ENCODE results near the gene DOCK6. TPM values are rescaled to one million over a fixed set of nuclear protein-coding genes. Genes with fewer than 3 reads are reported as not detected.
"Not testable (repeated sequence)": the region's sequence is repeated elsewhere in the genome, so short reads cannot be mapped to it uniquely, and the experiment has no call there.

Gene DOCK6
- total and polyA plus RNA-seq, 2 donors (not counting 1 experiment from before 2014, with no cell fraction given), result 6.9 to 17.7 TPM

GRCh38 chr19:11180346-11180745 is 82.0 kb downstream of the DOCK6 start:
- H3K27ac ChIP-seq (ENCODE audit: insufficient read depth, low read length), result peak overlapping the region; percentile 18
- no peak for DNase-seq (ENCODE audit: low read depth in 2 of 2)

GRCh38 chr19:11179716-11180297 is 82.5 kb downstream of the DOCK6 start:
- TF ChIP-seq CTCF (conservative IDR thresholded peaks at IDR 0.05 in 1 of 2, IDR thresholded peaks at IDR 0.05 in 1 of 2; ENCODE audit: low read depth in 1 of 2, low read length in 2 of 2), result no peak
- TF ChIP-seq EZH2 (IDR thresholded peaks at IDR 0.05; ENCODE audit: low read length, missing control alignments), result no peak
- H3K9ac ChIP-seq (ENCODE audit: insufficient read depth, low read length), result no peak overlapping the region
- no peak for DNase-seq (ENCODE audit: low read depth in 2 of 2)
- H3K4me1 ChIP-seq (ENCODE audit: control insufficient read depth, extremely low read depth, insufficient read depth, low read length), result peaks cover 11% of the 10 kb centered on the region
- H3K36me3 ChIP-seq (ENCODE audit: control insufficient read depth, insufficient read depth, low read length), result peaks cover 30% of the 10 kb centered on the region
- H3K9me3 ChIP-seq (ENCODE audit: control insufficient read depth, insufficient read depth, low read depth, low read length), result no peaks in the 10 kb centered on the region
- H3K4me3 ChIP-seq (replicated peaks in 1 of 4; ENCODE audit: control extremely low read depth in 1 of 4, insufficient read depth in 1 of 4, low read depth in 3 of 4, low read length in 4 of 4), result peak overlapping the region in 1 of 4 experiments; percentile 10
- no peak overlapping the region for H2AFZ ChIP-seq (ENCODE audit: low read length)
- H3K4me2 ChIP-seq (ENCODE audit: extremely low read depth, insufficient read depth, low read length), result no peak overlapping the region
- no peaks in the 10 kb centered on the region for H4K20me1 ChIP-seq (ENCODE audit: control insufficient read depth, extremely low read depth, insufficient read depth, low read length)
- peak overlapping the region; percentile 47 for H3K27ac ChIP-seq (ENCODE audit: insufficient read depth, low read length)
- peaks cover 32% of the 10 kb centered on the region for H3K79me2 ChIP-seq (ENCODE audit: control insufficient read depth, insufficient read depth, low read length)
- no peaks in the 10 kb centered on the region for H3K27me3 ChIP-seq (ENCODE audit: control insufficient read depth, insufficient read depth, low read length)

More at GRCh38 chr19:11180346-11180745, 82.0 kb downstream of the DOCK6 start:
- H3K27me3 ChIP-seq (ENCODE audit: control insufficient read depth, insufficient read depth, low read length), result no peaks in the 10 kb centered on the region
- no peaks in the 10 kb centered on the region for H3K9me3 ChIP-seq (ENCODE audit: control insufficient read depth, insufficient read depth, low read depth, low read length)
- H3K79me2 ChIP-seq (ENCODE audit: control insufficient read depth, insufficient read depth, low read length), result peaks cover 32% of the 10 kb centered on the region
- H2AFZ ChIP-seq (ENCODE audit: low read length), result no peak overlapping the region
- H4K20me1 ChIP-seq (ENCODE audit: control insufficient read depth, extremely low read depth, insufficient read depth, low read length), result no peaks in the 10 kb centered on the region
- peaks cover 11% of the 10 kb centered on the region for H3K4me1 ChIP-seq (ENCODE audit: control insufficient read depth, extremely low read depth, insufficient read depth, low read length)
- no peak overlapping the region for H3K4me2 ChIP-seq (ENCODE audit: extremely low read depth, insufficient read depth, low read length)
- no peak for TF ChIP-seq EZH2 (IDR thresholded peaks at IDR 0.05; ENCODE audit: low read length, missing control alignments)
- no peak for TF ChIP-seq CTCF (conservative IDR thresholded peaks at IDR 0.05 in 1 of 2, IDR thresholded peaks at IDR 0.05 in 1 of 2; ENCODE audit: low read depth in 1 of 2, low read length in 2 of 2)
- peak overlapping the region in 1 of 4 experiments; percentile 10 for H3K4me3 ChIP-seq (replicated peaks in 1 of 4; ENCODE audit: control extremely low read depth in 1 of 4, insufficient read depth in 1 of 4, low read depth in 3 of 4, low read length in 4 of 4)
- peaks cover 31% of the 10 kb centered on the region for H3K36me3 ChIP-seq (ENCODE audit: control insufficient read depth, insufficient read depth, low read length)
- H3K9ac ChIP-seq (ENCODE audit: insufficient read depth, low read length), result no peak overlapping the region

GRCh38 chr19:11179145-11179465 is 83.2 kb downstream of the DOCK6 start:
- H3K27me3 ChIP-seq (ENCODE audit: control insufficient read depth, insufficient read depth, low read length); H4K20me1 ChIP-seq (ENCODE audit: control insufficient read depth, extremely low read depth, insufficient read depth, low read length); H3K4me3 ChIP-seq (replicated peaks in 1 of 4; ENCODE audit: control extremely low read depth in 1 of 4, insufficient read depth in 1 of 4, low read depth in 3 of 4, low read length in 4 of 4); H3K9ac ChIP-seq (ENCODE audit: insufficient read depth, low read length); DNase-seq (ENCODE audit: low read depth in 2 of 2); H3K4me2 ChIP-seq (ENCODE audit: extremely low read depth, insufficient read depth, low read length); H3K9me3 ChIP-seq (ENCODE audit: control insufficient read depth, insufficient read depth, low read depth, low read length); H2AFZ ChIP-seq (ENCODE audit: low read length): not testable (repeated sequence)
- Histone ChIP-seq H3K36me3 (ENCODE audit: control insufficient read depth, insufficient read depth, low read length) (peaks cover 34% of the 10 kb centered on the region), H3K4me1 (ENCODE audit: control insufficient read depth, extremely low read depth, insufficient read depth, low read length) (peaks cover 11% of the 10 kb centered on the region), H3K79me2 (ENCODE audit: control insufficient read depth, insufficient read depth, low read length) (peaks cover 30% of the 10 kb centered on the region), H3K27ac (ENCODE audit: insufficient read depth, low read length) (peak overlapping the region; percentile 47)
